Measurements from ENCODE around the gene ZNF582. TPM values are rescaled to one million over a fixed set of nuclear protein-coding genes. Genes with fewer than 3 reads are reported as not detected.

The ZNF582 gene
- total RNA-seq, 4 donors from 2014 or later = 2.9 to 5.4 (median 4.3) TPM

DNA sequence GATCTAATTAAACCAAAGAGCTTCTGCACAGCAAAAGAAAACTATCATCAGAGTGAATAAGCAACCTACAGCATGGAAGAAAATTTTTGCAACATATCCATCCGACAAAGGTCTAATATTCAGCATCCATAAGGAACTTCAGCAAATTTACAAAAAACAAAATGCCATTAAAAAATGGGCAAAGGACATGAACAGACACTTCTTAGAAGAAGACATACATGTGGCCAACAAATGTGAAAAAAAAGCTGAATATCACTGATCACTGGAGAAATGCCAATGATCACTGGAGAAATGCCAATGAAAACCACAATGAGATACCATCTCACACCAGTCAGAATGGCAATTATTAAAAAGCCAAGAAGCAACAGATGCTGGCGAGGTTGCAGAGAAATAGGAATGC lies 32.5 kb downstream of the ZNF582 start:
- WGBS, 2 donors = 85 to 88% methylated on average over 2 of the region's 2 CpGs
- no peak for TF ChIP-seq POLR2A (IDR thresholded peaks at IDR 0.05)
- TF ChIP-seq, protein P1, sequence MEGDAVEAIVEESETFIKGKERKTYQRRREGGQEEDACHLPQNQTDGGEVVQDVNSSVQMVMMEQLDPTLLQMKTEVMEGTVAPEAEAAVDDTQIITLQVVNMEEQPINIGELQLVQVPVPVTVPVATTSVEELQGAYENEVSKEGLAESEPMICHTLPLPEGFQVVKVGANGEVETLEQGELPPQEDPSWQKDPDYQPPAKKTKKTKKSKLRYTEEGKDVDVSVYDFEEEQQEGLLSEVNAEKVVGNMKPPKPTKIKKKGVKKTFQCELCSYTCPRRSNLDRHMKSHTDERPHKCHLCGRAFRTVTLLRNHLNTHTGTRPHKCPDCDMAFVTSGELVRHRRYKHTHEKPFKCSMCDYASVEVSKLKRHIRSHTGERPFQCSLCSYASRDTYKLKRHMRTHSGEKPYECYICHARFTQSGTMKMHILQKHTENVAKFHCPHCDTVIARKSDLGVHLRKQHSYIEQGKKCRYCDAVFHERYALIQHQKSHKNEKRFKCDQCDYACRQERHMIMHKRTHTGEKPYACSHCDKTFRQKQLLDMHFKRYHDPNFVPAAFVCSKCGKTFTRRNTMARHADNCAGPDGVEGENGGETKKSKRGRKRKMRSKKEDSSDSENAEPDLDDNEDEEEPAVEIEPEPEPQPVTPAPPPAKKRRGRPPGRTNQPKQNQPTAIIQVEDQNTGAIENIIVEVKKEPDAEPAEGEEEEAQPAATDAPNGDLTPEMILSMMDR (IDR thresholded peaks at IDR 0.05) = no peak

DNA sequence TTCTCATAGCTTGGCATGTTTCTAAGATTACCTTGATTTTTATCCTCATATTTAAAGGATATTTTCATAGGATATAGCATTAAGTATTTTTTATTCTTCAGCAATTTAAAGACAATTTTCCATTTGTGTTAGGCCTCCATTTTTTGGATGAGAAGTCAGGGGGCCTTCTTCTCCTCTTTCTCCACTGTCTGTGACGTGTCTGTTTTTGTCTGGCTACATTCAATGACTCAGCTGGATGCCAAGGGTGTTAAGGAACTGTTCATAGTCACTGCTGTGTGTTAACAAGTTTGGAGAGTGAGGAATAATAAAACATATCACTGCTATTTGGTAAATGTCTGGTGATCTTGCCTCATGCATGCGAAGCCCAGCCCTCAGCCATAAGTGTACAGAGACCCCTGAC lies 36.4 kb downstream of the ZNF582 start:
- no peak overlapping the region for H3K4me3 ChIP-seq (ENCODE audit: low read depth, poor library complexity, severe bottlenecking)
- TF ChIP-seq POLR2A (IDR thresholded peaks at IDR 0.05) = no peak
- TF ChIP-seq, protein P1 (IDR thresholded peaks at IDR 0.05) = no peak
- intact Hi-C loops (cut with DNase I; ENCODE audit: low total_unique reads) = no loop called here
- DNase-seq (ENCODE audit: low spot score in 2 of 2) = no peak
- WGBS, 2 donors = 86 to 87% methylated on average over 2 of the region's 2 CpGs

More for the DNA sequence above, 32.5 kb downstream of the ZNF582 start:
- no peak overlapping the region for H3K4me3 ChIP-seq (ENCODE audit: low read depth, poor library complexity, severe bottlenecking)
- no peak for DNase-seq (ENCODE audit: low spot score in 2 of 2)
- intact Hi-C loops (cut with DNase I; ENCODE audit: low total_unique reads) = no loop called here

DNA sequence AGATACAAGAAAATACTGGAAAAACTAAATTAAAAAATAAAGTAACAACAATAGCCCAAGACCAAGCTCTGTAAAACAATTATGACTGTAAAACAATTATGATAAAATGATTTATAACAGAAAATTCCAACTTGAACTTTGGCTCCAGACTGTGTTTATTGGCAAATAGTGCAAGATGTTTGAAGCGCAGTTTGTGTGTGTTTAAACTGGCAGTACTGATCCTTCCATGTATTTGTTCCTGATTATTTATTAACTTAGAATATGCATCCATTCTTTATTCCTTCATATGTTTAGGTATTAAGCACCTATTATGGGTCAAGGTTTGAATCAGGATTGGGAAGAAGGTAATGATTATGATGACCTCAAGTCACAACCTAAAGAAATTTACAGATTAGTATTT lies 37.8 kb downstream of the ZNF582 start:
- WGBS, 2 donors = 86 to 92% methylated on average over 1 of the region's 1 CpG
- DNase-seq (ENCODE audit: low spot score in 2 of 2) = no peak
- TF ChIP-seq, protein P1 (IDR thresholded peaks at IDR 0.05) = no peak
- no peak for TF ChIP-seq POLR2A (IDR thresholded peaks at IDR 0.05)
- H3K4me3 ChIP-seq (ENCODE audit: low read depth, poor library complexity, severe bottlenecking) = no peak overlapping the region
- intact Hi-C loops (cut with DNase I; ENCODE audit: low total_unique reads) = no loop called here

DNA sequence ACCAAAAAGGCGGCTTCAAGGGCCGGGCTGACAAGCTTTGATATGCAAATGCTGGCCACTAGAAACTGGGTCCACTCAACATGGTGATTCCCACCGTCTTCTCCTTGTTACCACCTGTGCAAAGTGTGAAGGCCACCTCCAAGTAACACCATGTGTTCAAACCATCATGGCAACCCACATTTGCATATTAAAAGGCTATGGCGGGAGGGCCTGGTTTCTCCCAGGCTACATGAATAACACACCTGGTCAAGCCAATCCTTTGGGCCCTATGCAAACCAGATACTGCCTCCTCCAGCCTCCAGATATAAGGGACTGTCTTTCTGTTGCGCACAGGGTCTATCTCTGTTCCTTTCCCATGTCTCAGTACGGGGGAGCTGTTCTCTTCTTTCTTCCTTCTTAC lies 42.1 kb downstream of the ZNF582 start:
- intact Hi-C loops (cut with DNase I; ENCODE audit: low total_unique reads) = no loop called here
- 84% methylated on average over 6 of the region's 6 CpGs for WGBS, 2 donors
- TF ChIP-seq POLR2A (IDR thresholded peaks at IDR 0.05) = no peak
- TF ChIP-seq, protein P1 (IDR thresholded peaks at IDR 0.05) = no peak
- no peak overlapping the region for H3K4me3 ChIP-seq (ENCODE audit: low read depth, poor library complexity, severe bottlenecking)
- DNase-seq (ENCODE audit: low spot score in 2 of 2) = no peak

DNA sequence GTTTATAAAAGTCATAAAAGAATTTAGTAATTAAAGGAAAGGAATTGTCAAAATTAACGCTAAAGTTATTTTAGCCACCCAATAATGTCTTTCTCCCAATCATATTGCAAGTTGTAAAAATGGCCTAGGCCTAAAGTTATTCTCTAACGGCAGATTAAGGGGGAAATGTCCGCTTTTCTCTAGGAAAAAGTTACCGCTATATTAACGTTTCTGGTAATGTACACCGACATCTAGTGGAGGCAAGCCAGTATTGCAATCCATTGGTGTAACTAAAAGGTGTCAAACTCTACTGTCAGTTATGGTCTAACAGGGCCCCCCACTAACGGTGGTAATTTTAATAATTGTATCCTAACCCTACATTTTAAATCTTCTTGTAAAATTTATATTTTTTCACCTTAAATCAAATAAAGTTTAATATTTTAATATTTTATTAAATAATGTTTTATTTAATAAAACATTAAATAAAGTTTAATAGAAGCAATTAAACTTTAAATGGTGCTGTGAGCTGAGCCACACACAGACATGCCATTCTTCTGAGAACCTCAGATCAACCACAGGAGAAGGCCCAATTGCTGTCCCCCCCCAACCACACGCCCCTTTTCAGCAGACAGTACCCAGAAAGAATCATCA lies 42.8 kb downstream of the ZNF582 start:
- intact Hi-C loops (cut with DNase I; ENCODE audit: low total_unique reads) = no loop called here
- no peak overlapping the region for H3K4me3 ChIP-seq (ENCODE audit: low read depth, poor library complexity, severe bottlenecking)
- 17 to 18% methylated on average over 8 of the region's 8 CpGs for WGBS, 2 donors
- TF ChIP-seq, protein P1 (IDR thresholded peaks at IDR 0.05) = no peak
- DNase-seq (ENCODE audit: low spot score in 2 of 2) = peak in 1 of 2 donors; percentile 34
